ENCODE measurements around the gene C21orf58.
"Not testable (repeated sequence)": the region's sequence is repeated elsewhere in the genome, so short reads cannot be mapped to it uniquely, and the experiment has no call there.

Gene C21orf58

GRCh38 chr21:46323710-46324389, at the start of gene C21orf58, which contains the start of gene PCNT:
C21orf58 (minus strand) TSS chr21:46323870; CDS start chr21:46322738, 1,132 bp downstream.
PCNT (plus strand) TSS chr21:46324156; CDS start chr21:46324229, 73 bp downstream.
- Mint-ChIP-seq H3K27me3 (no peaks in the 10 kb centered on the region), H3K4me3 (peak within 1 kb of the TSS; percentile 94), H3K9me3 (ENCODE audit: low read depth) (no peaks in the 10 kb centered on the region), H3K27ac (peak within 1 kb of the TSS; percentile 96), H3K4me1 (ENCODE audit: low read depth) (peaks cover 34% of the 10 kb centered on the region), H3K36me3 (peaks cover 5% of the 10 kb centered on the region)

- H3K4me3 Mint-ChIP-seq; H3K36me3 Mint-ChIP-seq; H3K27ac Mint-ChIP-seq; H3K9me3 Mint-ChIP-seq (ENCODE audit: low read depth); H3K27me3 Mint-ChIP-seq: not testable (repeated sequence)
- peaks cover 21% of the 10 kb centered on the region for H3K4me1 Mint-ChIP-seq (ENCODE audit: low read depth)
Observed at GRCh38 chr21:46372947-46373346, 49.3 kb upstream of the C21orf58 start.

GRCh38 chr21:46372014-46372485, 48.4 kb upstream of the C21orf58 start:
- H3K9me3 Mint-ChIP-seq (ENCODE audit: low read depth), result no peaks in the 10 kb centered on the region
- no peak overlapping the region for H3K27ac Mint-ChIP-seq
- no peaks in the 10 kb centered on the region for H3K36me3 Mint-ChIP-seq
- H3K4me1 Mint-ChIP-seq (ENCODE audit: low read depth), result peaks cover 24% of the 10 kb centered on the region
- H3K27me3 Mint-ChIP-seq, result no peaks in the 10 kb centered on the region
- H3K4me3 Mint-ChIP-seq, result no peak overlapping the region

- H3K27ac Mint-ChIP-seq, result peak overlapping the region; percentile 24
- H3K36me3 Mint-ChIP-seq, result peaks cover under 1% of the 10 kb centered on the region
- no peaks in the 10 kb centered on the region for H3K9me3 Mint-ChIP-seq (ENCODE audit: low read depth)
- H3K4me1 Mint-ChIP-seq (ENCODE audit: low read depth), result peaks cover 24% of the 10 kb centered on the region
- no peaks in the 10 kb centered on the region for H3K27me3 Mint-ChIP-seq
- H3K4me3 Mint-ChIP-seq, result no peak overlapping the region
Observed at GRCh38 chr21:46371204-46372013, 47.7 kb upstream of the C21orf58 start.

- no peaks in the 10 kb centered on the region for H3K9me3 Mint-ChIP-seq (ENCODE audit: low read depth)
- H3K4me1 Mint-ChIP-seq (ENCODE audit: low read depth), result peaks cover 24% of the 10 kb centered on the region
- H3K4me3 Mint-ChIP-seq, result no peak overlapping the region
- H3K36me3 Mint-ChIP-seq, result peaks cover 6% of the 10 kb centered on the region
- H3K27me3 Mint-ChIP-seq, result no peaks in the 10 kb centered on the region
- peak overlapping the region; percentile 95 for H3K27ac Mint-ChIP-seq
Observed at GRCh38 chr21:46369520-46370235, 46.0 kb upstream of the C21orf58 start.

- Mint-ChIP-seq H3K9me3 (ENCODE audit: low read depth) (no peaks in the 10 kb centered on the region), H3K27ac (peak overlapping the region; percentile 95), H3K36me3 (peaks cover 6% of the 10 kb centered on the region), H3K4me3 (peak overlapping the region; percentile 80), H3K27me3 (no peaks in the 10 kb centered on the region), H3K4me1 (ENCODE audit: low read depth) (peaks cover 24% of the 10 kb centered on the region)
Observed at GRCh38 chr21:46368533-46369285, 45.0 kb upstream of the C21orf58 start.

GRCh38 chr21:46366966-46367365, 43.3 kb upstream of the C21orf58 start:
- Mint-ChIP-seq H3K4me3 (no peak overlapping the region), H3K4me1 (ENCODE audit: low read depth) (peaks cover 24% of the 10 kb centered on the region), H3K36me3 (peaks cover 9% of the 10 kb centered on the region), H3K27ac (peak overlapping the region; percentile 46), H3K27me3 (no peaks in the 10 kb centered on the region), H3K9me3 (ENCODE audit: low read depth) (no peaks in the 10 kb centered on the region)

- H3K4me3 Mint-ChIP-seq, result no peak overlapping the region
Observed at GRCh38 chr21:46366561-46366960, 42.9 kb upstream of the C21orf58 start.

GRCh38 chr21:46366091-46366490, 42.4 kb upstream of the C21orf58 start:
- no peak overlapping the region for H3K4me3 Mint-ChIP-seq
- H3K36me3 Mint-ChIP-seq, result peaks cover 14% of the 10 kb centered on the region
- H3K27me3 Mint-ChIP-seq, result no peaks in the 10 kb centered on the region
- no peak overlapping the region for H3K27ac Mint-ChIP-seq
- H3K9me3 Mint-ChIP-seq (ENCODE audit: low read depth), result no peaks in the 10 kb centered on the region
- peaks cover 23% of the 10 kb centered on the region for H3K4me1 Mint-ChIP-seq (ENCODE audit: low read depth)

More at GRCh38 chr21:46366561-46366960, 42.9 kb upstream of the C21orf58 start:
- H3K36me3 Mint-ChIP-seq, result peaks cover 12% of the 10 kb centered on the region
- H3K27ac Mint-ChIP-seq, result peak overlapping the region; percentile 46
- H3K4me1 Mint-ChIP-seq (ENCODE audit: low read depth), result peaks cover 22% of the 10 kb centered on the region
- H3K9me3 Mint-ChIP-seq (ENCODE audit: low read depth), result no peaks in the 10 kb centered on the region
- no peaks in the 10 kb centered on the region for H3K27me3 Mint-ChIP-seq

GRCh38 chr21:46363698-46364097, 40.0 kb upstream of the C21orf58 start:
- peaks cover 13% of the 10 kb centered on the region for H3K4me1 Mint-ChIP-seq (ENCODE audit: low read depth)
- no peaks in the 10 kb centered on the region for H3K27me3 Mint-ChIP-seq
- no peak overlapping the region for H3K4me3 Mint-ChIP-seq
- no peak overlapping the region for H3K27ac Mint-ChIP-seq
- no peaks in the 10 kb centered on the region for H3K9me3 Mint-ChIP-seq (ENCODE audit: low read depth)
- peaks cover 17% of the 10 kb centered on the region for H3K36me3 Mint-ChIP-seq

- H3K4me1 Mint-ChIP-seq (ENCODE audit: low read depth), result peaks cover 6% of the 10 kb centered on the region
- no peak overlapping the region for H3K27ac Mint-ChIP-seq
- H3K4me3 Mint-ChIP-seq, result no peak overlapping the region
- H3K36me3 Mint-ChIP-seq, result peaks cover 17% of the 10 kb centered on the region
- H3K9me3 Mint-ChIP-seq (ENCODE audit: low read depth), result no peaks in the 10 kb centered on the region
- no peaks in the 10 kb centered on the region for H3K27me3 Mint-ChIP-seq
Observed at GRCh38 chr21:46362946-46363345, 39.3 kb upstream of the C21orf58 start.

- no peaks in the 10 kb centered on the region for H3K27me3 Mint-ChIP-seq
- H3K36me3 Mint-ChIP-seq, result peaks cover 17% of the 10 kb centered on the region
- H3K9me3 Mint-ChIP-seq (ENCODE audit: low read depth), result no peaks in the 10 kb centered on the region
- H3K27ac Mint-ChIP-seq, result no peak overlapping the region
- no peak overlapping the region for H3K4me3 Mint-ChIP-seq
- peaks cover 4% of the 10 kb centered on the region for H3K4me1 Mint-ChIP-seq (ENCODE audit: low read depth)
Observed at GRCh38 chr21:46361935-46362334, 38.3 kb upstream of the C21orf58 start.

- Mint-ChIP-seq H3K27me3 (no peaks in the 10 kb centered on the region), H3K36me3 (peaks cover 14% of the 10 kb centered on the region), H3K4me3 (no peak overlapping the region), H3K4me1 (ENCODE audit: low read depth) (peaks cover 4% of the 10 kb centered on the region), H3K9me3 (ENCODE audit: low read depth) (no peaks in the 10 kb centered on the region), H3K27ac (no peak overlapping the region)
Observed at GRCh38 chr21:46361176-46361575, 37.5 kb upstream of the C21orf58 start.

- Mint-ChIP-seq H3K4me3 (no peak overlapping the region), H3K4me1 (ENCODE audit: low read depth) (peaks cover 6% of the 10 kb centered on the region), H3K9me3 (ENCODE audit: low read depth) (no peaks in the 10 kb centered on the region), H3K27me3 (no peaks in the 10 kb centered on the region), H3K27ac (no peak overlapping the region), H3K36me3 (peaks cover 8% of the 10 kb centered on the region)
Observed at GRCh38 chr21:46357684-46358425, 34.2 kb upstream of the C21orf58 start.

Measured in activated naive CD8-positive, alpha-beta T cell (primary cell).